SK-N-SH treated with all-trans-retinoic acid at 6 μM for 48 hours (cell line): ENCODE data around the gene LRP5.

Experiments
- ATAC-seq: fragments of 200-7000 bp; cut with Tn5 transposase; 3 replicates; pipeline ENCODE4 v1.9.1; 2020; ENCODE audit warnings: mild to moderate bottlenecking, moderate library complexity
- ARNTL ChIP-seq: fragments of 450-650 bp; formaldehyde crosslinking; IDR thresholded peaks from 2 replicates; pipeline ENCODE4 v1.5.0; 2020; ENCODE audit warnings: low read depth, mild to moderate bottlenecking, moderate library complexity, borderline replicate concordance
- BACH2 ChIP-seq: fragments of 250-450 bp; sonication (Bioruptor Pico); IDR thresholded peaks from 2 replicates; pipeline ENCODE4 v1.9.0; 2021; ENCODE audit warnings: mild to moderate bottlenecking, borderline replicate concordance
- CREB5 ChIP-seq: fragments of 250-450 bp; sonication (Bioruptor Pico); IDR thresholded peaks from 2 replicates; pipeline ENCODE4 v1.5.1; 2020; ENCODE audit warnings: low read depth, mild to moderate bottlenecking, moderate library complexity
- ESRRG ChIP-seq: fragments of 250-450 bp; sonication (Bioruptor Pico); IDR thresholded peaks from 2 replicates; pipeline ENCODE4 v1.6.1; 2021; ENCODE audit warnings: mild to moderate bottlenecking
- GLIS3 ChIP-seq: fragments of 250-450 bp; sonication (Bioruptor Pico); IDR thresholded peaks from 2 replicates; pipeline ENCODE4 v1.5.0; 2020; ENCODE audit warnings: mild to moderate bottlenecking, moderate library complexity
- OSR1 ChIP-seq: fragments of 250-450 bp; sonication (Bioruptor Pico); IDR thresholded peaks from 2 replicates; pipeline ENCODE4 v1.8.0; 2022; ENCODE audit warnings: moderate library complexity, mild to moderate bottlenecking, inconsistent platforms
- POU6F1 ChIP-seq: fragments of 250-450 bp; sonication (Bioruptor Pico); IDR thresholded peaks from 2 replicates; pipeline ENCODE4 v1.8.0; 2021; ENCODE audit warnings: low read depth, mild to moderate bottlenecking, moderate library complexity, borderline replicate concordance
- PPARA ChIP-seq: fragments of 250-450 bp; sonication (Bioruptor Pico); IDR thresholded peaks from 2 replicates; pipeline ENCODE4 v1.5.0; 2020; ENCODE audit warnings: mild to moderate bottlenecking, borderline replicate concordance
- SNAI2 ChIP-seq: fragments of 250-450 bp; sonication (Bioruptor Pico); IDR thresholded peaks from 2 replicates; pipeline ENCODE4 v1.5.0; 2020; ENCODE audit warnings: mild to moderate bottlenecking, moderate library complexity
- TCF4 ChIP-seq: fragments of 250-450 bp; sonication (Bioruptor Pico); IDR thresholded peaks from 2 replicates; pipeline ENCODE4 v1.8.0; 2021; ENCODE audit warnings: mild to moderate bottlenecking, moderate library complexity, borderline replicate concordance
- TOX ChIP-seq: fragments of 250-450 bp; sonication (Bioruptor Pico); IDR thresholded peaks from 2 replicates; pipeline ENCODE4 v1.8.0; 2021; ENCODE audit warnings: mild to moderate bottlenecking, moderate library complexity, borderline replicate concordance
- ZC3H10 ChIP-seq: fragments of 250-450 bp; sonication (Bioruptor Pico); IDR thresholded peaks from 2 replicates; pipeline ENCODE4 v1.5.1; 2021; ENCODE audit warnings: mild to moderate bottlenecking, moderate library complexity
- ZFP3 ChIP-seq: fragments of 250-450 bp; sonication (Bioruptor Pico); IDR thresholded peaks from 2 replicates; pipeline ENCODE4 v1.5.0; 2020; ENCODE audit warnings: mild to moderate bottlenecking, moderate library complexity
- ZFP30 ChIP-seq: fragments of 450-650 bp; formaldehyde crosslinking; IDR thresholded peaks from 2 replicates; pipeline ENCODE4 v1.5.0; 2022; ENCODE audit warnings: mild to moderate bottlenecking, moderate library complexity
- ZNF565 ChIP-seq: fragments of 450-650 bp; formaldehyde crosslinking; conservative IDR thresholded peaks from 2 replicates; pipeline ENCODE4 v1.5.0; 2020; ENCODE audit warnings: low read depth, mild to moderate bottlenecking, moderate library complexity
- ZNF70 ChIP-seq: fragments of 450-650 bp; formaldehyde crosslinking; IDR thresholded peaks from 2 replicates; pipeline ENCODE4 v1.5.0; 2020; ENCODE audit warnings: mild to moderate bottlenecking, moderate library complexity
- ZNF8 ChIP-seq: fragments of 450-650 bp; formaldehyde crosslinking; IDR thresholded peaks from 2 replicates; pipeline ENCODE4 v1.5.0; 2020; ENCODE audit warnings: mild to moderate bottlenecking, moderate library complexity
- TF ChIP-seq, protein P1 (sequence below): fragments of 250-450 bp; sonication (Bioruptor Pico); IDR thresholded peaks from 2 replicates; pipeline ENCODE4 v1.8.0; 2020; ENCODE audit warnings: mild to moderate bottlenecking, moderate library complexity, borderline replicate concordance

Gene LRP5

GRCh38 chr11:68387840-68388239 lies 75.4 kb downstream of the LRP5 start:
- ATAC-seq = no peak

GRCh38 chr11:68388595-68389198 lies 76.3 kb downstream of the LRP5 start:
- no peak for ATAC-seq
- TF ChIP-seq SNAI2 (CRISPR knock-in tag) (no peak), GLIS3 (CRISPR knock-in tag) (no peak), ESRRG (CRISPR knock-in tag) (no peak), TOX (CRISPR knock-in tag) (no peak), BACH2 (no peak), ZFP3 (no peak), ZNF70 (CRISPR knock-in tag) (no peak), ZC3H10 (no peak), ZNF565 (CRISPR knock-in tag) (no peak)
- TF ChIP-seq, protein P1, sequence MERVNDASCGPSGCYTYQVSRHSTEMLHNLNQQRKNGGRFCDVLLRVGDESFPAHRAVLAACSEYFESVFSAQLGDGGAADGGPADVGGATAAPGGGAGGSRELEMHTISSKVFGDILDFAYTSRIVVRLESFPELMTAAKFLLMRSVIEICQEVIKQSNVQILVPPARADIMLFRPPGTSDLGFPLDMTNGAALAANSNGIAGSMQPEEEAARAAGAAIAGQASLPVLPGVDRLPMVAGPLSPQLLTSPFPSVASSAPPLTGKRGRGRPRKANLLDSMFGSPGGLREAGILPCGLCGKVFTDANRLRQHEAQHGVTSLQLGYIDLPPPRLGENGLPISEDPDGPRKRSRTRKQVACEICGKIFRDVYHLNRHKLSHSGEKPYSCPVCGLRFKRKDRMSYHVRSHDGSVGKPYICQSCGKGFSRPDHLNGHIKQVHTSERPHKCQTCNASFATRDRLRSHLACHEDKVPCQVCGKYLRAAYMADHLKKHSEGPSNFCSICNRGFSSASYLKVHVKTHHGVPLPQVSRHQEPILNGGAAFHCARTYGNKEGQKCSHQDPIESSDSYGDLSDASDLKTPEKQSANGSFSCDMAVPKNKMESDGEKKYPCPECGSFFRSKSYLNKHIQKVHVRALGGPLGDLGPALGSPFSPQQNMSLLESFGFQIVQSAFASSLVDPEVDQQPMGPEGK (CRISPR knock-in tag) = no peak

More at GRCh38 chr11:68387840-68388239, 75.4 kb downstream of the LRP5 start:
- TF ChIP-seq TOX (CRISPR knock-in tag) (no peak), ARNTL (CRISPR knock-in tag) (no peak), GLIS3 (CRISPR knock-in tag) (no peak), CREB5 (no peak), ZFP30 (no peak), PPARA (CRISPR knock-in tag) (no peak)

DNA sequence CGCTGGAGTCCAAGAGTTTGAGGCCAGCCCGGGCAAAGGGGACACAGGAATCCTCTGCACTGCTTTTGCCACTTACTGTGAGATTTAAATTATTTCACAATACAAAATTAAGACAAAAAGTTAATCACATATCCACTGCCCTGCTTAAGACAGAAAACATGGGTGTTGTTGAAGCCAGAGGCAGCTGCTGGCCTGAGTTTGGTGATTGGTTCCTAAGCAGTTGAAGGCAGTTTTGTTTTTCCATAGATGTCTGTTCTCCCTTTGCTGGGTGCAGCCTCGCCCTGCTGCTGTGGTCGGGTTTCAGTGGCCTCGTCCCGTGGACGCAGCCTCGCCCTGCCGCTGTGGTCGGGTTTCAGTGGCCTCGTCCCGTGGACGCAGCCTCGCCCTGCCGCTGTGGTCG lies 77.9 kb downstream of the LRP5 start:
- ATAC-seq = no peak
- no peak for TF ChIP-seq PPARA (CRISPR knock-in tag)
- no peak for TF ChIP-seq ZFP3
- no peak for TF ChIP-seq ZFP30
- TF ChIP-seq ESRRG (CRISPR knock-in tag) = no peak
- no peak for TF ChIP-seq ZNF70 (CRISPR knock-in tag)
- no peak for TF ChIP-seq TCF4 (CRISPR knock-in tag)
- TF ChIP-seq CREB5 = no peak

DNA sequence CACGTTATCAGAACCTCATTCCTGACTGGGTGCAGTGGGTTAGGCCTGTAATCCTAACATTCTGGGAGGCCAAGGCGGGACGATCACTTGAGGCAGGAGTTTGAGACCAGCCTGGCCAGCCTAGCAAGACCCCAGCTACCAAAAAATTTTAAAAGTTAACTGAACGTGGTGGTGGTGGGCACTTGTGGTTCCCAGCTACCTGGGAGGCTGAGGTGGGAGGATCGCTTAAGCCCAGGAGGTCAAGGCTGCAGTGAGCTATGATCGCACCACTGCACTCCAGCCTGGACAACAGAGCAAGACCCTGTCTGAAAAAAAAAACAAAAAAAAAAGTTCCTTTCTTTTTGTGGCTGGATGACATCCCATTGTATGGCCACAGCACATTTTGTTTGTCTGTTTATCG lies 80.4 kb downstream of the LRP5 start:
- ATAC-seq = no peak
- no peak for TF ChIP-seq ZNF565 (CRISPR knock-in tag)
- TF ChIP-seq TOX (CRISPR knock-in tag) = no peak
- TF ChIP-seq POU6F1 (CRISPR knock-in tag) = no peak
- no peak for TF ChIP-seq GLIS3 (CRISPR knock-in tag)
- TF ChIP-seq ARNTL (CRISPR knock-in tag) = no peak

DNA sequence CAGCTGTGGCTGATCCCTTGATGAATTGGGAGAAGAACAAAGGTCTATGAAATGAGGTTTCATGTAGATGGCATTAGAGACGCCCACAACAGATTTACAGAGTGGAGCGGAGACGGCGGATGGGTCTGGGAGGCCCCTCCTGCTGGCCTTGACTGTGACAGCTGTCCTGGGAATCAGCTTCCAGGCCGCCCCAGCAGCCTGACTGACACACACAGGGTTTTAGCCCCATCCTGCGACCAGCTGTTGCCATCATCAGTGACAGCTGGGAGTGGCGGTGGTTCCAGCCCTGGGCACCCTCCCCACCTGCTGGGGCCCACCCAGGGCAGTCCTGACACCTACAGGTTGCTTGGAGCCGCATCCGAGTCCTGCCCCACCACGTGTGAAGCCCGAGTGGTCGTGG lies 84.1 kb downstream of the LRP5 start:
- TF ChIP-seq TOX (CRISPR knock-in tag) (no peak), ESRRG (CRISPR knock-in tag) (no peak), GLIS3 (CRISPR knock-in tag) (no peak)
- no peak for ATAC-seq

DNA sequence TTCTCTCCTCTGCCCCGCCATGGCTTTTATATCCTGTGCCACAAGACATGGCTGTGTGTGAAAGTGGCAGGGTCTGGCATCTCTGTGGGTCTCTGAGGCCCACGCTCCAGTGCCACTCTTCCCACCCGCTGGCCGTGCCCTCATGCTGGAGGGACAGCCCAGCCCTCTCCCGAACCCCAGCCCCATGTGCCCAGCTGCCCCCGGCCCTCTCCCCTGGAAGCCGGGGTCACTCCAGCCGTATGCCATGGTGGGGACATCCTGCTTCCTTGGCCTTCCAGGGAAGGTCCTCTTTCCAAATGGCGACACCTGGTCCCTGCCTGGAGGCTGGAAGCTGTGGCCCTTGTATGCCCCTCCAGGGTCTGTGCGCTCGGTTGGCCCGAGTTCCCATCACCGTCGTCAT lies 84.9 kb downstream of the LRP5 start:
- no peak for ATAC-seq
- TF ChIP-seq CREB5 (no peak), BACH2 (no peak), OSR1 (CRISPR knock-in tag) (no peak), ZFP3 (no peak), ZNF8 (CRISPR knock-in tag) (no peak)
- TF ChIP-seq, protein P1 (CRISPR knock-in tag) = no peak
